DMS 273 treated with DMSO at 0.1 percent for 48 hours (cell line): Measurements from ENCODE around the gene IL2RG.

Experiments used
- DNase-seq: peaks from one replicate; lab custom pipeline; 2025; lab: John Stamatoyannopoulos, UW

The IL2RG gene

GRCh38 chrX:71111141-71111843 is at the start of gene IL2RG:
IL2RG (minus strand) TSS chrX:71111577; CDS start chrX:71111539, 38 bp downstream.
- DNase-seq, result no peak

- DNase-seq, result no peak
Measured at GRCh38 chrX:71160475-71160874, 49.1 kb upstream of the IL2RG start.

- DNase-seq, result no peak
Measured at GRCh38 chrX:71159335-71159734, 48.0 kb upstream of the IL2RG start.

GRCh38 chrX:71158603-71159002 is 47.2 kb upstream of the IL2RG start:
- no peak for DNase-seq

- DNase-seq, result no peak
Measured at GRCh38 chrX:71154641-71155040, 43.3 kb upstream of the IL2RG start.

GRCh38 chrX:71154196-71154595 is 42.8 kb upstream of the IL2RG start:
- no peak for DNase-seq

- no peak for DNase-seq
Measured at GRCh38 chrX:71151366-71151765, 40.0 kb upstream of the IL2RG start.

- DNase-seq, result no peak
Measured at GRCh38 chrX:71148278-71148663, 36.9 kb upstream of the IL2RG start.

GRCh38 chrX:71147496-71148277 is 36.3 kb upstream of the IL2RG start:
- no peak for DNase-seq

- no peak for DNase-seq
Measured at GRCh38 chrX:71144651-71145050, 33.3 kb upstream of the IL2RG start, which contains the start of gene NLGN3. NLGN3 (plus strand) TSS chrX:71144841; CDS start chrX:71147750, 2,909 bp downstream.

GRCh38 chrX:71143508-71143907 is 32.1 kb upstream of the IL2RG start:
- DNase-seq, result no peak

- DNase-seq, result no peak
Measured at GRCh38 chrX:71140440-71140839, 29.1 kb upstream of the IL2RG start.

GRCh38 chrX:71131510-71131909 is 20.1 kb upstream of the IL2RG start:
- DNase-seq, result no peak

GRCh38 chrX:71128915-71129765 is 17.8 kb upstream of the IL2RG start:
- no peak for DNase-seq

- no peak for DNase-seq
Measured at GRCh38 chrX:71128166-71128833, 16.9 kb upstream of the IL2RG start.

- DNase-seq, result no peak
Measured at GRCh38 chrX:71118985-71119535, 7.7 kb upstream of the IL2RG start.

GRCh38 chrX:71118032-71118984 is 6.9 kb upstream of the IL2RG start, which contains the start of gene MED12:
MED12 (plus strand) TSS chrX:71118596; CDS start chrX:71118755, 159 bp downstream.
- DNase-seq, result peak; percentile 49

GRCh38 chrX:71117358-71117757 is 6.0 kb upstream of the IL2RG start:
- DNase-seq, result no peak

- DNase-seq, result no peak
Measured at GRCh38 chrX:71111921-71112431, 599 bp upstream of the IL2RG start.

- DNase-seq, result no peak
Measured at GRCh38 chrX:71109051-71109450, 2.3 kb downstream of the IL2RG start.
